SU-DHL-6 (cell line): ENCODE results near the gene BANP.
"Not testable (repeated sequence)": the region's sequence is repeated elsewhere in the genome, so short reads cannot be mapped to it uniquely, and the experiment has no call there.

ENCODE experiments used
- EZH2phosphoT487 ChIP-seq: fragments of 200-600 bp; sonication (generic), shearing (Covaris generic); conservative IDR thresholded peaks from 2 replicates; pipeline ENCODE4 v1.6.1; 2018; ENCODE audit warnings: mild to moderate bottlenecking, antibody characterized with exemption, low read length, moderate library complexity, mixed read lengths
- TF ChIP-seq, protein P1 (sequence below): fragments of 200-600 bp; sonication (generic); IDR thresholded peaks from one replicate; pipeline ENCODE4 v1.5.1; 2017; ENCODE audit warnings: antibody characterized with exemption, mild to moderate bottlenecking, low read length, moderate library complexity; ENCODE audit not compliant: insufficient read depth, poor library complexity, severe bottlenecking

DNA sequence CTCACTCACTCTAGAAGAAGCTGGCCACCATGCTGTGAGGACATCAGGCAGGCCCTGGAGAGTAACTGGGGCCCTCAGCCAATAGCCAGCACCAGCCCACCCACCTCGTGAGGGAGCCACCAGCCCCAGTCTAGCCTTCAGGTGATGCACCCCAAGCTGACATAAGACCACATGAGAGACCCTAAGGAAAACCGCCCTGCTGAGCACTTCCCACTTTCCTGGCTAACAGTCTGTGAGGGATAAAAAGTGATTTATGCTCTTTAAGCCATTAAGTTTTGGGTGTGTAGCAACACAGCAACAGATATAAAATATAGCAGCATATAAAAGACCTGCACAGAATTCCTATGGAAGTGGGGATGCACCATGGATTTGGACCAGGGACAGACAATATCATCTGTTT is 145.4 kb downstream of the BANP start:
- TF ChIP-seq, protein P1, sequence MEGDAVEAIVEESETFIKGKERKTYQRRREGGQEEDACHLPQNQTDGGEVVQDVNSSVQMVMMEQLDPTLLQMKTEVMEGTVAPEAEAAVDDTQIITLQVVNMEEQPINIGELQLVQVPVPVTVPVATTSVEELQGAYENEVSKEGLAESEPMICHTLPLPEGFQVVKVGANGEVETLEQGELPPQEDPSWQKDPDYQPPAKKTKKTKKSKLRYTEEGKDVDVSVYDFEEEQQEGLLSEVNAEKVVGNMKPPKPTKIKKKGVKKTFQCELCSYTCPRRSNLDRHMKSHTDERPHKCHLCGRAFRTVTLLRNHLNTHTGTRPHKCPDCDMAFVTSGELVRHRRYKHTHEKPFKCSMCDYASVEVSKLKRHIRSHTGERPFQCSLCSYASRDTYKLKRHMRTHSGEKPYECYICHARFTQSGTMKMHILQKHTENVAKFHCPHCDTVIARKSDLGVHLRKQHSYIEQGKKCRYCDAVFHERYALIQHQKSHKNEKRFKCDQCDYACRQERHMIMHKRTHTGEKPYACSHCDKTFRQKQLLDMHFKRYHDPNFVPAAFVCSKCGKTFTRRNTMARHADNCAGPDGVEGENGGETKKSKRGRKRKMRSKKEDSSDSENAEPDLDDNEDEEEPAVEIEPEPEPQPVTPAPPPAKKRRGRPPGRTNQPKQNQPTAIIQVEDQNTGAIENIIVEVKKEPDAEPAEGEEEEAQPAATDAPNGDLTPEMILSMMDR, result not testable (repeated sequence)
- TF ChIP-seq EZH2phosphoT487, result not testable (repeated sequence)
